ENCODE measurements around the gene RANBP1. TPM values are rescaled to one million over a fixed set of nuclear protein-coding genes. Genes with fewer than 3 reads are reported as not detected.

The RANBP1 gene
- total RNA-seq, 2 experiments from 2014 or later, result 446 to 470 TPM

DNA sequence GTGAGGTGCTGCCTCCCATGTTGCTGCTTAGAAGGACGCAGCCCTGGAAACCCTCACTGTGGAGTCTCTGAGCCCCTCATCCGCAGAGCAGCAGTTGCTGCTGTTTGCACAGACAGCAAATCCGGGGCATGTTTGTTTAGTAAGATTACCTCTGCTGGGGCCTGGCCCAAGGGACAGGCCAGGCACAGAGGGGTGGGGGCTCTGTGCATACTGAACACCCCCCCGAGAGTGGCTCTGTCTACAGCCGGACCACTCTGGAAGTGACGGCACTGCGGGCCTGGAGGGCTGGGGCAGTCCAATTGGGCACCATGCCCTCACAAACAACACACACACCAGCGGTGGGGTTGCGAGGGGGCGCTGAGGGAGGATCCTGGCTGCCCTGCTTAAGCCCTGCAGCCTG, 57.9 kb downstream of the RANBP1 start:
- ChIA-PET POLR2A (no interaction called here), CTCF (no interaction called here)

DNA sequence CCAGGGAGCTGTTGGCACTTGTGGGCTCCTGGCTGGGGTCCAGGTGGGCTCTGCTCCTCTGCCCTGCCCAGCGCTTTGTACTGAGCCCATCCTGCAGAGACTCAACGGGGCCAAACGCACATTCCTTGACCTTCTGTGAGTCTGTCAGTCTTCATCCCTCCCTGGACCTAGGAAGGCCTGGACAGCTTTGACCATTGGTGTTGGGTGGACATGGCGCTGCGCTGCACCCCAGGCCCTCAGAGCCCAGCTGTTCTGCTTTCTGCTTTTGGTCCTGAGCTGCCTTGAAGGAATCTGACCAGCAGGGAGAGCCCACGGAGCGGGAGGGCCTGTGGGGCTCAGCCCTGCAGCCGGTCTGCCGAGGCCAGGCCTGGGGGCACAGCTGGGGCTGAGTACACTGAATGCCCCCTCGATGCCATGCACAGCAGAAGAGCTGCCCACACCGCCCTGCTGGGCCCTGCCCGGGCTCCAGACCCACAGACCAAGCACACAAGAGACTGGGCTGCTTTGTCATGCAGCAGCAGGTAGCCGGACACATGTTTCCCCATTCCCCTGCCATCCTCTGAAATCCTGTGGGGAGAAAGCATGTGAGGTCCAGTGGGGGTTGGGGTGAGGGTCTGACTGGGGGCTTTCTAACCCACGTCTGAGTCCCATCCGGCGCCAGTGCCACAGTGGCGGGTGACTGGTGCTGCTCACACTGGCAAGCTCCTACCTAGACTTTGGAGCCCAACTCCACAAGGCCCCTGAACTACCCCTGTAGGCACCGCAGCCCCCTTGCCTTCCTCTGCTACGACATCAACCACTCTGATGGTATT, 59.1 kb downstream of the RANBP1 start:
- ChIA-PET CTCF (interaction anchor here (1.2 kb wide), 1 partner anchor 117 kb away, joined by 3 read pairs; no protein-coding TSS in a partner anchor), POLR2A (no interaction called here)

DNA sequence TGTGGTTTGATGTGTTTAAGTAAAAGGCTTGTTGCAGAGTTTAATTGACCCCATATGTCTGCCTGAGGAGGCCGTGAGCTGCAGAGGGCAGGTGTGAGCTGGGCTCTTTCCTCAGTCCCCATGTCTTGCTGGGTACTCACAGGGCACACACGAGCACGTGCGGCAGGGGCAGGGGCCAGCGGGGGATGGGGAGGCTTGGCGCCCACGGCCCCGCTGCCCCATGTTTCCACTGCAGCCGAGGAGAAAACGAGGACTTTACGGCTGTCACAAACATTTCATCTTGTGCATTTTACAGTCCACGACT, 59.6 kb downstream of the RANBP1 start:
- POLR2A ChIA-PET, result no interaction called here
- CTCF ChIA-PET, result interaction anchor here (1.2 kb wide), 1 partner anchor 116 kb away, joined by 3 read pairs; no protein-coding TSS in a partner anchor

DNA sequence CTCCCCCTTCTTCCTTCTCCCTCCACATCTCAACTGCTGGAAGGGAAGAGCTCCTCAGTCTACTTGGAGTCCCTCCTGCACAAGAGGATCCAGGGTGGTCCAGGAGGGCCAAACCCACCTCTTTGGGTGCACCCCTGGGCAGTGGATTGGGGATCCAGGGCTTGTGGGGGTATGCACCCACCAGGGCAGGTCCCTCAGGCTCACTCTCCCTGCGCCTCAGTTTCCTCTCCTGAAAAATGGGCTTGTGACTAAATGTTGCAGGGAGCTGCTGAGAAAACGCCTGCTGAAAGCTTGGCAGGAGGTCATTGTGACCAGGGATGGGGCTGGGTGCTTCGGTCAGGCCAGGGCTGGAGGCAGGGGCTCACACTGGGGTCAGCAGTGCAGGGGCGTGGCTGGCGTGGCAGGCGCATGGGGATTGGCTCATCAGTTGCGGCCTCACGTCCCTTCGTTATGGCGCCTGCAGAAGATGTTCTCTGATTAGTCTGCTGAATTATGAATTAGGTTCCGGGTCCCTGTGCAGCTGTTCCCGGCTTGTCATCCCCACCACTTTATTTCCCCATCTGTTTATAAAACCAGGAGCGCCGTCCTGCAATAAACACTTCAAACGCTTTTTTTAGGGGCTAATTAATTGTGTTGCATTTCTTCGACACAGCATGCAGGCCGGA, 60.6 kb downstream of the RANBP1 start:
- POLR2A ChIA-PET, result no interaction called here
- CTCF ChIA-PET, result interaction anchor here (1.0 to 1.2 kb wide), 2 partner anchors 20 to 115 kb away, joined by 3 to 4 read pairs; no protein-coding TSS in a partner anchor

Other genes with a start within 250 kb of the RANBP1 start
- gene COMT, start 174.3 kb upstream of the RANBP1 start, total RNA-seq, result 10 to 100 TPM; 92.1 to 96.2 TPM
- gene TXNRD2, start 174.3 kb upstream of the RANBP1 start, total RNA-seq, result 10 to 100 TPM; 24.9 to 29.2 TPM
- gene ARVCF, start 99.3 kb upstream of the RANBP1 start, total RNA-seq, result 1 to 10 TPM in 1 of 2 experiments, under 1 TPM in 1; 0.70 to 1.8 TPM
- 10 to 100 TPM; 21.3 to 23.0 TPM for gene TANGO2, start 95.0 kb upstream of the RANBP1 start, total RNA-seq
- gene DGCR8, start 35.9 kb upstream of the RANBP1 start, total RNA-seq, result 10 to 100 TPM; 64.9 to 67.9 TPM
- 100 to 1,000 TPM; 122 to 125 TPM for gene TRMT2A, start 1.1 kb downstream of the RANBP1 start, total RNA-seq
- 10 to 100 TPM; 86.6 to 87.0 TPM for gene ZDHHC8, start 15.7 kb downstream of the RANBP1 start, total RNA-seq
- gene CCDC188, start 35.0 kb downstream of the RANBP1 start, total RNA-seq, result not detected
- gene RTN4R, start 152.2 kb downstream of the RANBP1 start, total RNA-seq, result 1 to 10 TPM; 2.3 to 2.4 TPM
- gene DGCR6L, start 204.0 kb downstream of the RANBP1 start, total RNA-seq, result 10 to 100 TPM; 40.4 to 41.2 TPM

Data from activated CD8-positive, alpha-beta memory T cell treated with anti-CD3 and anti-CD28 coated beads for 36 hours (primary cell).